Measurements from ENCODE around the gene DGKD. TPM values are rescaled to one million over a fixed set of nuclear protein-coding genes. Genes with fewer than 3 reads are reported as not detected.
A peak's percentile ranks its signal among the peaks of the same experiment; 100 is the strongest.

Gene DGKD
- total RNA-seq, 4 donors from 2014 or later: 7.0 to 55.4 (median 10.9) TPM

DNA sequence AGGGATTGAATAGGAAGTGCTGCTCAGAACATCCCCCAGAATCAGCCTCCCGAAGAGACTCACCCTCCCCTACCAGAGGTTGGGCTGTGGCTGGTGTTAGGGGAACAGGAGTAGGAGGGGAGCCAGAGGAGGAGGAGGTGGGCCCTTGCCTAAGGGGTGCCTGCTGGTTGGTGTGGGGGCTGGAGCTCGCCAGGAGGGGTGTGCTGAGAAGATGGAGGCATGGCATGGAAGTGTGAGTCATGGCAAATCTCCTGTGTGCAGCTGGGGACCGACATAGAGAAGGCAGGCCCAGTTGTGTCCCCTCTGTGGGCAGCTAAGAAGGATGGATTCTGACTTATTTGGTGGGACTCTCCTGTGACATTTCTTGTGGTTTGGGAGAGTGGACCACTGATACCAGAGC is 73.7 kb downstream of the DGKD start:
- H3K4me1 ChIP-seq: peaks cover 4% of the 10 kb centered on the region
- H3K27me3 ChIP-seq: no peaks in the 10 kb centered on the region
- H3K4me3 ChIP-seq: no peak overlapping the region
- peak; percentile 34 to 53 for DNase-seq (ENCODE audit: low spot score in 2 of 2)
- no peak overlapping the region for H3K27ac ChIP-seq
- H3K9me3 ChIP-seq: no peaks in the 10 kb centered on the region
- TF ChIP-seq POLR2A (IDR thresholded peaks at IDR 0.05) (no peak), POLR2AphosphoS5 (IDR thresholded peaks at IDR 0.05) (no peak), EP300 (IDR thresholded peaks at IDR 0.05) (no peak)
- TF ChIP-seq, protein P1, sequence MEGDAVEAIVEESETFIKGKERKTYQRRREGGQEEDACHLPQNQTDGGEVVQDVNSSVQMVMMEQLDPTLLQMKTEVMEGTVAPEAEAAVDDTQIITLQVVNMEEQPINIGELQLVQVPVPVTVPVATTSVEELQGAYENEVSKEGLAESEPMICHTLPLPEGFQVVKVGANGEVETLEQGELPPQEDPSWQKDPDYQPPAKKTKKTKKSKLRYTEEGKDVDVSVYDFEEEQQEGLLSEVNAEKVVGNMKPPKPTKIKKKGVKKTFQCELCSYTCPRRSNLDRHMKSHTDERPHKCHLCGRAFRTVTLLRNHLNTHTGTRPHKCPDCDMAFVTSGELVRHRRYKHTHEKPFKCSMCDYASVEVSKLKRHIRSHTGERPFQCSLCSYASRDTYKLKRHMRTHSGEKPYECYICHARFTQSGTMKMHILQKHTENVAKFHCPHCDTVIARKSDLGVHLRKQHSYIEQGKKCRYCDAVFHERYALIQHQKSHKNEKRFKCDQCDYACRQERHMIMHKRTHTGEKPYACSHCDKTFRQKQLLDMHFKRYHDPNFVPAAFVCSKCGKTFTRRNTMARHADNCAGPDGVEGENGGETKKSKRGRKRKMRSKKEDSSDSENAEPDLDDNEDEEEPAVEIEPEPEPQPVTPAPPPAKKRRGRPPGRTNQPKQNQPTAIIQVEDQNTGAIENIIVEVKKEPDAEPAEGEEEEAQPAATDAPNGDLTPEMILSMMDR (IDR thresholded peaks at IDR 0.05): no peak
- 90% methylated on average over 3 of the region's 3 CpGs for WGBS
- no peaks in the 10 kb centered on the region for H3K36me3 ChIP-seq

DNA sequence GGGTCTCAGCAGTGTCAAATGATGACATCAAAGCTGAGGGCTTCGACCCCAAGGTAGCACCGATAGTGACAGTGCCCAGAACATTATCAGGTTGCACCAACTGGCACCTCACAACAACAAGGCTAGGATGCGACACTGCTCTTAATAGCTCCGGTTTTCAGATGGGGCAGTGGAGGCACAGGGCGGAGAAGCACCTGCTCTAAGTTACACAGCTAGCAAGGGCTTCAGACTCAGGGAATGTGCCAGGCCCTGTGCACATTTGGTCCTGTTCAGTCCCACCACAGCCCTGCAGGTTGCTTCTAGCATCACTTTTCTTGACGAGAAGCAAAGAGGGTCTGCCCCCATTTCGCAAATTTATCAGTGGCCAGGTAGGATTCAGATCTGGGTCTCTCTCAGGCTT is 74.1 kb downstream of the DGKD start:
- DNase-seq (ENCODE audit: low spot score in 2 of 2): peak; percentile 18 to 40
- Histone ChIP-seq H3K9me3 (no peaks in the 10 kb centered on the region), H3K4me1 (peaks cover 4% of the 10 kb centered on the region), H3K27me3 (no peaks in the 10 kb centered on the region), H3K27ac (no peak overlapping the region), H3K36me3 (no peaks in the 10 kb centered on the region), H3K4me3 (no peak overlapping the region)
- TF ChIP-seq POLR2A (IDR thresholded peaks at IDR 0.05): no peak
- TF ChIP-seq, protein P1 (IDR thresholded peaks at IDR 0.05): no peak
- TF ChIP-seq POLR2AphosphoS5 (IDR thresholded peaks at IDR 0.05): no peak
- WGBS: 96% methylated on average over 7 of the region's 7 CpGs

DNA sequence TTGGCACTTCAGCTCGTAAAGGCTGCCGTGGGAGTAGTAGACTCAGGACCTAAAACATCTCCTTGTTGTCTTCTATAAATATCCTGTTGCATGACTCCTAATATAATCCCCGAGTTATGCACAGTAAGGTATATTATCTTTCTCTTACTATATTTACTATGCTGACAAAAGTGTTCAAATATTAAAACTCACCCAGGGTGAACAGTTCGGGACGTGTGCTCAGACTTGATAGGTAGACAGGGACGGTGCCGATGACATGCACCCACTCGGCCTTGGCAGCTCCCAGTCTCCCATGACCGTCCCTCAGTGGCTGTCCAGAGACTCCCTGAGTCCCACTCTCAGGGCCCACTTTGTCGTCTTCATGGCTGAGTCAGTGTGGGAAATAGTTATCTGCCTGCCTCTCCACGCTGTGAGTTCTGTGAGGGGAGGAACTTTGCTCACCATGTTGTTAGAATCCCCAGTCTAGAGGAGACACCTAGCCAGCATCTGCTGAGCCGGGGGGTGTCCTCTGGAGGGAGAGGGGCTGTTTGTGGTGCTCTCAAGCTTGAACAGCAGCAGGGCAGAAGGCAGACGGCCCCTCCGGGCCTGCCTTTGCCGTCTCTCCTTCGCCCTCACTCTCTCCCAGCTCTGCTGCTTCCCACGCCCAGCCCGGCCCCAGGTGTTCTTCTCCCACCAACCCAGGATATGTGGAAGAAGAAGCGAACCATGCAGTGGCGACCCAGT is 75.0 kb downstream of the DGKD start:
- peak; percentile 32 to 67 for DNase-seq (ENCODE audit: low spot score in 2 of 2)
- H3K9me3 ChIP-seq: no peaks in the 10 kb centered on the region
- TF ChIP-seq POLR2AphosphoS5 (IDR thresholded peaks at IDR 0.05) (no peak), POLR2A (IDR thresholded peaks at IDR 0.05) (no peak), EP300 (IDR thresholded peaks at IDR 0.05) (no peak)
- TF ChIP-seq, protein P1 (IDR thresholded peaks at IDR 0.05): no peak
- no peak overlapping the region for H3K4me3 ChIP-seq
- no peak overlapping the region for H3K27ac ChIP-seq
- peaks cover 4% of the 10 kb centered on the region for H3K4me1 ChIP-seq
- no peaks in the 10 kb centered on the region for H3K36me3 ChIP-seq
- WGBS: 84% methylated on average over 19 of the region's 20 CpGs
- no peaks in the 10 kb centered on the region for H3K27me3 ChIP-seq

DNA sequence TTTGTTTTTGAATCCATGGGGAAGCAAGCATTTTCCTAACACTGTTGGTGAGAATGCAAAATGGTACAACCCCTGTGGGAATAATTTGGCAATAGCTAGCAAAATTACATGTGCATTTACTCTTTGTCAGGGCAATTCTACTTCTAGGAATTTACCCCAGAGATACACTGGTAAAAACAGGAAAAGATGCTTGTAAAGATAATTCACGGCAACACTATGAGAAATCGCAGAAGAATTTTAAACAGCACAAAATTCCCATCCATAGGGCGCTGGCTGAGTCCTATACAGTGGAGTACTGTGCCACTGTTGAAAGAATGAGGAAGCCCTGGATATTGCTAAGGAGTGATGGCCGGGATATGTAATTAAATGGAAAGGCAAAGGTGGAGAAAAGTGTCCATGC is 75.8 kb downstream of the DGKD start:
- WGBS: 40% methylated on average over 4 of the region's 4 CpGs
- no peak for DNase-seq (ENCODE audit: low spot score in 2 of 2)
- no peaks in the 10 kb centered on the region for H3K4me1 ChIP-seq
- no peak overlapping the region for H3K27ac ChIP-seq
- H3K36me3 ChIP-seq: peaks cover 3% of the 10 kb centered on the region
- H3K27me3 ChIP-seq: no peaks in the 10 kb centered on the region
- no peaks in the 10 kb centered on the region for H3K9me3 ChIP-seq
- TF ChIP-seq EP300 (IDR thresholded peaks at IDR 0.05): no peak
- TF ChIP-seq, protein P1 (IDR thresholded peaks at IDR 0.05): no peak
- TF ChIP-seq POLR2AphosphoS5 (IDR thresholded peaks at IDR 0.05): no peak
- TF ChIP-seq POLR2A (IDR thresholded peaks at IDR 0.05): no peak
- H3K4me3 ChIP-seq: no peak overlapping the region

DNA sequence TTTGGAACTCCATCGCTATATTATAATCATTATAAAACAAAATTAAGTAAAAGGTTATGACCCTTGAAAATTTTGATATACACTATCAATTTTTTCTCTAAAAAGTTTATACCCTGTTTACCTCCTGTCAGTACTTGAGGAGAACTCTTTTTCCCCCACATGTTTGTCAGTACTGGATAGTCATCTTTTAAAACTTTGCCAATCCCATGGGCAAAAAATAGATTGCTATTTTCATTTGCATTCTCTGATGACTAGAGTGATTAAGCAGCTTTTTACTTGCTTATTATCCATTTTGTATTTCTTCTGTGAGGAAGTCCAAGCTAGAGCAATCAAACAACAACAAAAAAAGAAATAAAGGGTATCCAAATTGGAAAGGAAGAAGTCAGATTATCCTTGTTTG is 76.4 kb downstream of the DGKD start:
- Histone ChIP-seq H3K36me3 (peaks cover 4% of the 10 kb centered on the region), H3K9me3 (no peaks in the 10 kb centered on the region), H3K4me3 (no peak overlapping the region), H3K27me3 (no peaks in the 10 kb centered on the region), H3K27ac (no peak overlapping the region), H3K4me1 (no peaks in the 10 kb centered on the region)
- 90% methylated on average over 1 of the region's 1 CpG for WGBS
- no peak for DNase-seq (ENCODE audit: low spot score in 2 of 2)
- TF ChIP-seq POLR2AphosphoS5 (IDR thresholded peaks at IDR 0.05) (no peak), EP300 (IDR thresholded peaks at IDR 0.05) (no peak), POLR2A (IDR thresholded peaks at IDR 0.05) (no peak)
- TF ChIP-seq, protein P1 (IDR thresholded peaks at IDR 0.05): no peak

All from suprapubic skin (tissue), 4 donors.